ENCODE measurements around the gene YPEL2. TPM values are rescaled to one million over a fixed set of nuclear protein-coding genes. Genes with fewer than 3 reads are reported as not detected.

YPEL2 gene
- total RNA-seq, 1 donor from 2014 or later: 2.7 TPM

GRCh38 chr17:59431601-59432000 is 100.1 kb downstream of the YPEL2 start:
- H3K9me3 Mint-ChIP-seq: peaks cover 8% of the 10 kb centered on the region
- no peak for TF ChIP-seq CTCF (conservative IDR thresholded peaks at IDR 0.05)
- H3K27me3 Mint-ChIP-seq (ENCODE audit: low read depth): peaks cover 15% of the 10 kb centered on the region
- no peak overlapping the region for H3K27ac Mint-ChIP-seq (ENCODE audit: unreplicated experiment)
- H3K4me3 Mint-ChIP-seq: no peak overlapping the region
- H3K4me1 Mint-ChIP-seq: peaks cover 10% of the 10 kb centered on the region
- H3K36me3 Mint-ChIP-seq (ENCODE audit: low read depth): no peaks in the 10 kb centered on the region
- DNase-seq (ENCODE audit: low read depth, low spot score): no peak

- no peak for TF ChIP-seq CTCF (conservative IDR thresholded peaks at IDR 0.05)
- Mint-ChIP-seq H3K4me3 (no peak overlapping the region), H3K27me3 (ENCODE audit: low read depth) (peaks cover 15% of the 10 kb centered on the region), H3K36me3 (ENCODE audit: low read depth) (no peaks in the 10 kb centered on the region), H3K4me1 (peaks cover 3% of the 10 kb centered on the region), H3K27ac (ENCODE audit: unreplicated experiment) (no peak overlapping the region), H3K9me3 (peaks cover 8% of the 10 kb centered on the region)
- DNase-seq (ENCODE audit: low read depth, low spot score): no peak
These were observed 101.2 kb downstream of the YPEL2 start for GRCh38 chr17:59432657-59433056.

- Mint-ChIP-seq H3K36me3 (ENCODE audit: low read depth) (no peaks in the 10 kb centered on the region), H3K4me3 (no peak overlapping the region), H3K9me3 (peaks cover 8% of the 10 kb centered on the region), H3K27ac (ENCODE audit: unreplicated experiment) (no peak overlapping the region), H3K4me1 (no peaks in the 10 kb centered on the region), H3K27me3 (ENCODE audit: low read depth) (peaks cover 15% of the 10 kb centered on the region)
- DNase-seq (ENCODE audit: low read depth, low spot score): no peak
- no peak for TF ChIP-seq CTCF (conservative IDR thresholded peaks at IDR 0.05)
These were observed 102.1 kb downstream of the YPEL2 start for GRCh38 chr17:59433586-59433985.

- no peak overlapping the region for H3K27ac Mint-ChIP-seq (ENCODE audit: unreplicated experiment)
- TF ChIP-seq CTCF (conservative IDR thresholded peaks at IDR 0.05): no peak
These were observed 103.0 kb downstream of the YPEL2 start for GRCh38 chr17:59434429-59434828.

GRCh38 chr17:59435238-59435637 is 103.8 kb downstream of the YPEL2 start:
- Mint-ChIP-seq H3K9me3 (peaks cover 8% of the 10 kb centered on the region), H3K27me3 (ENCODE audit: low read depth) (peaks cover 15% of the 10 kb centered on the region), H3K4me3 (no peak overlapping the region), H3K4me1 (no peaks in the 10 kb centered on the region), H3K27ac (ENCODE audit: unreplicated experiment) (no peak overlapping the region), H3K36me3 (ENCODE audit: low read depth) (no peaks in the 10 kb centered on the region)
- no peak for DNase-seq (ENCODE audit: low read depth, low spot score)
- no peak for TF ChIP-seq CTCF (conservative IDR thresholded peaks at IDR 0.05)

More at GRCh38 chr17:59434429-59434828, 103.0 kb downstream of the YPEL2 start:
- Mint-ChIP-seq H3K36me3 (ENCODE audit: low read depth) (no peaks in the 10 kb centered on the region), H3K9me3 (peaks cover 8% of the 10 kb centered on the region), H3K4me1 (no peaks in the 10 kb centered on the region), H3K4me3 (no peak overlapping the region), H3K27me3 (ENCODE audit: low read depth) (peaks cover 15% of the 10 kb centered on the region)
- no peak for DNase-seq (ENCODE audit: low read depth, low spot score)

GRCh38 chr17:59436900-59437299 is 105.4 kb downstream of the YPEL2 start:
- Mint-ChIP-seq H3K9me3 (peaks cover 5% of the 10 kb centered on the region), H3K27ac (ENCODE audit: unreplicated experiment) (peak overlapping the region; percentile 30), H3K4me1 (peaks cover 6% of the 10 kb centered on the region), H3K27me3 (ENCODE audit: low read depth) (peaks cover 15% of the 10 kb centered on the region), H3K36me3 (ENCODE audit: low read depth) (no peaks in the 10 kb centered on the region), H3K4me3 (no peak overlapping the region)
- no peak for TF ChIP-seq CTCF (conservative IDR thresholded peaks at IDR 0.05)
- DNase-seq (ENCODE audit: low read depth, low spot score): no peak
